Small intestine (tissue), 16 donors: ENCODE results near the gene HPF1. TPM values are rescaled to one million over a fixed set of nuclear protein-coding genes. Genes with fewer than 3 reads are reported as not detected.
"Not testable (repeated sequence)": the region's sequence is repeated elsewhere in the genome, so short reads cannot be mapped to it uniquely, and the experiment has no call there.

Source experiments
- DNase-seq, 2 donors: peaks; one replicate each; pipeline versions ENCODE4 v3.0.0 to v3.0.0-alpha.2; 2013
- FAIRE-seq: peaks from 2 replicates; lab custom pipeline; 2012; peaks lifted over from hg19 to GRCh38; lab: Jason Lieb, UNC
- H3K27ac ChIP-seq, 3 donors: one replicate each; pipeline ENCODE4 v1.5.1; 2013; ENCODE audit warnings: low read length in 2 of 3, mild to moderate bottlenecking in 2 of 3, control low read depth in 1 of 3, inconsistent platforms in 1 of 3, low read depth in 1 of 3, moderate library complexity in 1 of 3
- H3K27me3 ChIP-seq, 3 donors: one replicate each; pipeline ENCODE4 v1.6.1; 2013; ENCODE audit warnings: low read length in 3 of 3, inconsistent platforms in 1 of 3; ENCODE audit not compliant: control insufficient read depth in 3 of 3, insufficient read depth in 3 of 3
- H3K36me3 ChIP-seq, 3 donors: one replicate each; pipeline ENCODE4 v1.6.1; 2013; ENCODE audit warnings: low read length in 3 of 3, inconsistent platforms in 1 of 3, low read depth in 1 of 3, mild to moderate bottlenecking in 1 of 3, moderate library complexity in 1 of 3; ENCODE audit not compliant: control insufficient read depth in 3 of 3, insufficient read depth in 2 of 3
- H3K4me1 ChIP-seq, 3 donors: one replicate each; pipeline ENCODE4 v1.6.1; 2013; ENCODE audit warnings: low read length in 2 of 3, inconsistent platforms in 1 of 3, low read depth in 1 of 3, mild to moderate bottlenecking in 1 of 3, moderate library complexity in 1 of 3; ENCODE audit not compliant: control insufficient read depth in 3 of 3, insufficient read depth in 2 of 3
- H3K4me3 ChIP-seq, 3 donors: one replicate each; pipeline ENCODE4 v1.5.1; 2013; ENCODE audit warnings: low read length in 3 of 3, control low read depth in 1 of 3, inconsistent platforms in 1 of 3, low read depth in 1 of 3, mild to moderate bottlenecking in 1 of 3, moderate library complexity in 1 of 3
- H3K9me3 ChIP-seq, 2 donors: one replicate each; pipeline ENCODE4 v1.6.1; 2013; ENCODE audit warnings: low read depth in 1 of 2, low read length in 1 of 2; ENCODE audit not compliant: control insufficient read depth in 2 of 2, insufficient read depth in 1 of 2
- WGBS, 3 donors: extraction: QIAGEN DNeasy Blood & Tissue Kit; methylation state at CpG; one replicate each; pipeline ENCODE4 v1.1.7; 2013; 5-methylcytosine and 5-hydroxymethylcytosine counted together
- long read RNA-seq, 10 donors: transcript quantifications; one replicate each; lab custom pipeline, GENCODE V29; 2026
- polyA plus RNA-seq, 4 donors: library from polyadenylated mRNA; stranded (reverse) in 3 of 4; unstranded in 1 of 4; fragments of 200-250 nt in 3 of 4; fragments of 120-200 nt in 1 of 4; gene quantifications; one replicate each; pipeline versions ENCODE4 v1.2.1 to v1.2.3, GENCODE V29; 2013
- donor health status: healthy with polysubstance abuse.
- donor health status: control.
- donor health status: control.
- donor health status: Bipolar disorder and iron deficiency.
- donor health status: healthy.

HPF1 gene
- polyA plus RNA-seq: 10 to 100 TPM; 13.2 to 22.7 (median 18.3) TPM
- long read RNA-seq, donor 1, transcript HPF1-202 (3 exons, 489 nt): major isoform, 10 of 60 reads
- long read RNA-seq, donor 1, transcript HPF1-201 (8 exons, 1,230 nt): major isoform, 10 of 60 reads
- long read RNA-seq, donor 1, partial matches to known transcripts: 38 of 60 reads
- long read RNA-seq, donor 1, other reads (novel, unspliced or antisense): 0 of 60 reads
- long read RNA-seq, donor 2, partial matches to known transcripts: 0 of 6 reads
- long read RNA-seq, donor 2, other reads (novel, unspliced or antisense): 0 of 6 reads
- long read RNA-seq, donor 3, transcript HPF1-201 (8 exons, 1,230 nt): major isoform, 10 of 14 reads
- long read RNA-seq, donor 3, partial matches to known transcripts: 0 of 14 reads
- long read RNA-seq, donor 3, other reads (novel, unspliced or antisense): 0 of 14 reads
- long read RNA-seq, donor 4: 0 reads
- long read RNA-seq, donor 5, partial matches to known transcripts: 0 of 3 reads
- long read RNA-seq, donor 5, other reads (novel, unspliced or antisense): 0 of 3 reads
- long read RNA-seq, donor 6, partial matches to known transcripts: 0 of 5 reads
- long read RNA-seq, donor 6, other reads (novel, unspliced or antisense): 0 of 5 reads
- long read RNA-seq, donor 7, transcript HPF1-202 (3 exons, 489 nt): minor isoform, 8 of 85 reads
- long read RNA-seq, donor 7, transcript HPF1-201 (8 exons, 1,230 nt): major isoform, 29 of 85 reads
- long read RNA-seq, donor 7, partial matches to known transcripts: 45 of 85 reads
- long read RNA-seq, donor 7, other reads (novel, unspliced or antisense): 0 of 85 reads
- long read RNA-seq, donor 8, partial matches to known transcripts: 0 of 3 reads
- long read RNA-seq, donor 8, other reads (novel, unspliced or antisense): 0 of 3 reads
- long read RNA-seq, donor 9, transcript HPF1-201 (8 exons, 1,230 nt): major isoform, 5 of 6 reads
- long read RNA-seq, donor 9, partial matches to known transcripts: 0 of 6 reads
- long read RNA-seq, donor 9, other reads (novel, unspliced or antisense): 0 of 6 reads
- long read RNA-seq, donor 10, transcript HPF1-203 (2 exons, 548 nt): minor isoform, 6 of 38 reads
- long read RNA-seq, donor 10, transcript HPF1-201 (8 exons, 1,230 nt): major isoform, 11 of 38 reads
- long read RNA-seq, donor 10, partial matches to known transcripts: 17 of 38 reads
- long read RNA-seq, donor 10, other reads (novel, unspliced or antisense): 0 of 38 reads

DNA sequence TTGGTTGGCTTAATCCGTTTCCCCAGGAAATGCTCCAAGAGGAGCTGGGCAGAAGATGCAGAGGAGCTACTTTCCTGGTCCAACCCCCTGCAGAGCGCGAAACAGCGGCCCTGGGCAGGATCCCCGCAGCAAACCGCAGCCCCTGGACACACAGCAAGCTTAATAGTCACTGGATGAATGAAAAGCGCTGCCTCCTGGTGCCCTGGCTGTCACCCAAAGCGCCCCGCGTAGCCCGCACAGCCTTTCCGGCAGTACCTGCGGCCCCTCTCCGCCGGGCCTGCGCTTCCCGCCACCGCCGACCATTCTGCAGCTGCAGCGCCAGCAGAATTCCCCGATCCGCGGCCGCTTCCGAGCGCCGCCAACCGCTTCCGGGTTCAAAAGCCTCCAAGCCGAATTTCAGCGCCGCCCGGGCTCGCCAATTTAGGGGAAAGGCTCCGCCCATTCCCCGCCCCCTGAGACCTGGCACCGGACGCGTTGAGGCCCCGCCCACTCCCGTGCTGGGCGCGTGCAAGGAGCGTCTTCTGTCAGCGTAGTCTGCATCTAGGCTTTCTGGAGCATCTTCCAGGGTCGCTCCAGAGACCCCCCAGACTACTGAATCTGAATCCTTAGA, at the start of gene HPF1:
HPF1 (minus strand) TSS at position 370 of the 610 bp plus-strand sequence; CDS start at position 303, 67 bp downstream.
- Histone ChIP-seq H3K36me3 (peaks cover 0 to 6% (median 0%) of the 10 kb centered on the region in 3 donors), H3K27ac (peak within 1 kb of the TSS in 2 of 3 donors; percentile 39 to 66), H3K4me3 (peak within 1 kb of the TSS; percentile 68 to 97 (median 70)), H3K4me1 (peaks cover 2 to 11% (median 2%) of the 10 kb centered on the region in 3 donors), H3K9me3 (no peaks in the 10 kb centered on the region), H3K27me3 (peaks cover 0 to 4% (median 0%) of the 10 kb centered on the region in 3 donors)
- whole genome bisulfite sequencing, 3 donors: 0% methylated on average over 42 to 46 of the region's 46 CpGs
- FAIRE-seq: no peak
- peak; percentile 94 to 95 for DNase-seq

DNA sequence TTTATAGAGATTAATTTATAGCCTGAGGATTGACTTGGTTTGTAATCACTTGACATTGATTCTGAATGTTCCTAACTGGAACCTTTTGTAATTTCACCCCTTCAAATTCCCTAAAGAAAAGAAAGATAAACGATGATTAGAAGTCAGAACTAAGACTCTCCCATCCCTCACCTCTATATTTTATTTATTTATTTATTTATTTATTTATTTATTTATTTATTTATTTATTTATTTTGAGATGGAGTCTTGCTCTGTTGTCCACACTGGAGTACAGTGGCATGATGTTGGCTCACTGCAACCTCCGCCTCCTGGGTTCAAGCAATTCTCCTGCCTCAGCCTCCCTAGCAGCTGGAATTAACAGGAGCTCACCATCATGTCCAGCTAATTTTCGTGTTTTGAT, 49.0 kb upstream of the HPF1 start:
- WGBS, 3 donors: 83 to 85% (median 84%) methylated on average over 3 of the region's 3 CpGs
- H3K9me3 ChIP-seq, FAIRE-seq, H3K27ac ChIP-seq, H3K36me3 ChIP-seq, H3K4me3 ChIP-seq, H3K27me3 ChIP-seq, DNase-seq: not testable (repeated sequence)
- H3K4me1 ChIP-seq: peaks cover 0 to 19% (median 0%) of the 10 kb centered on the region in 3 donors

DNA sequence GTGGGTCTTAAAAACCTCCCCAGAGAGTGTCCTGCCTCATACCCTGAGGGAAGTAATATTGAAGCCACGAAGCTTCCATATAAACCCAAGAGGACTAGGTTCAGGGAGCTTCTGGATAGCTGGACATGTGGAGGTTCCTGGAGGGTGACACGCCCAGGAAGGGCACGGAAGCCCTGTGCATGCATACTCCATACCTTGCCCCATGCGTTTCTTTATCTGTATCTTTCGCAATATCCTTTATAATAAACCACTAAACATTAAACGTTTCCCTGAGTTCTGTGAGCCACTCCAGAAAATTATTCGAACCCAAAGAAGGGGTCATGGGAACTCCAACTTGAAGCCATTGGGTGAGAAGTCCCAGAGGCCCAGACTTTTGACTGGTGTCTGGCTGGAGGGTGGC, 45.7 kb upstream of the HPF1 start:
- FAIRE-seq (no peak), DNase-seq (peak; percentile 43 to 69)
- WGBS, 3 donors: 15 to 48% (median 29%) methylated on average over 7 of the region's 7 CpGs
- H3K4me3 ChIP-seq: no peak overlapping the region
- no peaks in the 10 kb centered on the region for H3K27me3 ChIP-seq
- H3K4me1 ChIP-seq: peaks cover 0 to 26% (median 0%) of the 10 kb centered on the region in 3 donors
- H3K9me3 ChIP-seq: peaks cover 0 to 7% of the 10 kb centered on the region in 2 donors
- H3K36me3 ChIP-seq: no peaks in the 10 kb centered on the region
- H3K27ac ChIP-seq: peak overlapping the region in 1 of 3 donors; percentile 78

DNA sequence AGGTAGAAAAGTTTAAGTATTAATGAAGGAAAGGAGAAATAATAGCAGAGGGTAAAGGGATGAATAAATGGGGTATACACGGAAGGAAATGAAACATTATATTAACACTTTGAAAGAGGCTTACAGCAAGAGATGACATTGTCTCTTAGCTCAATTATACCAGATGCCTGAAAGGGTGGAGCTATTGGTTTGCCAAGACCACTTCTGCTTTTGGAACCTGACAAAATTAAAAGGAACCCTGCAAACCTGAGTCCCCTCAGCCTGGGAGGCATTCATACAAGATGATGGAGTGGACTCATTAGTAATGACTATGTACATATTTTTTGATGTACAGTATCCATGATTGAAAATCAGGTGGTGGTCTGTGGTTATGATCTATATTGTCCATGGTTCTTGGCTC, 45.1 kb upstream of the HPF1 start:
- H3K27ac ChIP-seq: peak overlapping the region in 1 of 3 donors; percentile 78
- H3K27me3 ChIP-seq: no peaks in the 10 kb centered on the region
- H3K9me3 ChIP-seq: peaks cover 0 to 7% of the 10 kb centered on the region in 2 donors
- 68 to 74% (median 73%) methylated on average over 1 of the region's 1 CpG for WGBS, 3 donors
- no peak for DNase-seq
- H3K36me3 ChIP-seq: no peaks in the 10 kb centered on the region
- no peak for FAIRE-seq
- H3K4me3 ChIP-seq: no peak overlapping the region
- peaks cover 0 to 26% (median 0%) of the 10 kb centered on the region in 3 donors for H3K4me1 ChIP-seq

GRCh38 chr4:169800541-169800940, 42.8 kb upstream of the HPF1 start:
- H3K27ac ChIP-seq: peak overlapping the region in 1 of 3 donors; percentile 11
- no peak overlapping the region for H3K4me3 ChIP-seq
- peaks cover 0 to 26% (median 0%) of the 10 kb centered on the region in 3 donors for H3K4me1 ChIP-seq
- H3K27me3 ChIP-seq: no peaks in the 10 kb centered on the region
- WGBS, 3 donors: 83 to 92% (median 91%) methylated on average over 3 of the region's 3 CpGs
- no peak for FAIRE-seq
- peaks cover 0 to 4% of the 10 kb centered on the region in 2 donors for H3K9me3 ChIP-seq
- H3K36me3 ChIP-seq: no peaks in the 10 kb centered on the region
- no peak for DNase-seq

- no peak for FAIRE-seq
- Histone ChIP-seq H3K4me3 (no peak overlapping the region), H3K27me3 (no peaks in the 10 kb centered on the region), H3K4me1 (peaks cover 0 to 26% (median 0%) of the 10 kb centered on the region in 3 donors), H3K27ac (peak overlapping the region in 1 of 3 donors; percentile 42), H3K36me3 (no peaks in the 10 kb centered on the region), H3K9me3 (no peaks in the 10 kb centered on the region)
- WGBS, 3 donors: 76 to 82% (median 78%) methylated on average over 4 of the region's 4 CpGs
- DNase-seq: peak in 1 of 2 donors; percentile 39
These were observed 41.5 kb upstream of the HPF1 start for GRCh38 chr4:169799260-169799659.

- 40 to 47% (median 47%) methylated on average over 4 of the region's 4 CpGs for whole genome bisulfite sequencing, 3 donors
- no peak overlapping the region for H3K4me3 ChIP-seq
- DNase-seq (no peak), FAIRE-seq (no peak)
- H3K4me1 ChIP-seq: peaks cover 0 to 1% (median 0%) of the 10 kb centered on the region in 3 donors
- H3K27me3 ChIP-seq: peaks cover 0 to 2% (median 2%) of the 10 kb centered on the region in 3 donors
- no peak overlapping the region for H3K27ac ChIP-seq
- no peaks in the 10 kb centered on the region for H3K9me3 ChIP-seq
- no peaks in the 10 kb centered on the region for H3K36me3 ChIP-seq
These were observed 37.8 kb upstream of the HPF1 start for GRCh38 chr4:169795585-169795984.
